ENCODE measurements around the gene DPPA4.

- TF ChIP-seq CTCF (IDR thresholded peaks at IDR 0.05; ENCODE audit: insufficient read depth, low read depth, low read length) (no peak), EZH2 (IDR thresholded peaks at IDR 0.05; ENCODE audit: insufficient read depth, low read length) (no peak)
These were observed 6.9 kb downstream of the DPPA4 start for GRCh38 chr3:109330405-109330804.

Data from astrocyte (in vitro differentiated cells and primary cell).